ENCODE measurements around the gene GPR35. TPM values are rescaled to one million over a fixed set of nuclear protein-coding genes. Genes with fewer than 3 reads are reported as not detected.

The GPR35 gene
- total RNA-seq, 1 experiment from 2014 or later: 0.22 TPM

DNA sequence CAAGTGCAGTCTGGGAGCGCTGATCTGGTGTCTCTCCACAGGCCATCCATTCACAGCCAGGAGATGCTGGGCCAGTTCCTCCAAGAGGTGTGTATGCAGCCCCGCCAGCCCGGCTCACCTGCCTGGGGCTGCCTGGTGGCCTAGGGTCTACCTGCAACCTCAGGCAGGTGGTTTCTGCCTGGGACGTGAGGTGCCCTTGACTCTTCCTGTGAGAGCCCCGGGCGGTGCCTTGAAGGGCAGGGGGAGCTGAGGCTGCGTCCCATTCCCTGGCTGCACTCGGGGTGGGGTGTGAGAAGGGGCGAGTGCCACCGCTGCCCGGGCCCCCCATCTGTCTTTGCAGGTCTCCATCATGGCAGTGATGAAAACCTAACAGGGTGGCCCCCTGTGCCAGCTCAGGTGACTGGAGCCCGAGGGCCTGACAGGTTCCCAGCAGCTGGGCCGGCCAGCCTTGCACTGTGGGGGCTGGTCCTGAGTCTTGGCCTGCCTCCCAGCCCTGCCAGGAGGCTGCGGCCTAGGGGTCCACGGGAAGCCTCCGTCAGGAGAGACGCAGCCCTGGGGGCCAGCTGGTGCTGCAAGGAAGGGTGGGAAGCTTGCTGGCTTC lies 26.9 kb upstream of the GPR35 start:
- no peak for ATAC-seq
- no peak for TF ChIP-seq ZBTB21 (CRISPR knock-in tag; IDR thresholded peaks at IDR 0.05; ENCODE audit: borderline replicate concordance)
- no peak for TF ChIP-seq ATF3 (CRISPR knock-in tag; conservative IDR thresholded peaks at IDR 0.05)
- no peak for TF ChIP-seq SMAD3 (CRISPR knock-in tag; IDR thresholded peaks at IDR 0.05; ENCODE audit: borderline replicate concordance)
- TF ChIP-seq, protein P1, sequence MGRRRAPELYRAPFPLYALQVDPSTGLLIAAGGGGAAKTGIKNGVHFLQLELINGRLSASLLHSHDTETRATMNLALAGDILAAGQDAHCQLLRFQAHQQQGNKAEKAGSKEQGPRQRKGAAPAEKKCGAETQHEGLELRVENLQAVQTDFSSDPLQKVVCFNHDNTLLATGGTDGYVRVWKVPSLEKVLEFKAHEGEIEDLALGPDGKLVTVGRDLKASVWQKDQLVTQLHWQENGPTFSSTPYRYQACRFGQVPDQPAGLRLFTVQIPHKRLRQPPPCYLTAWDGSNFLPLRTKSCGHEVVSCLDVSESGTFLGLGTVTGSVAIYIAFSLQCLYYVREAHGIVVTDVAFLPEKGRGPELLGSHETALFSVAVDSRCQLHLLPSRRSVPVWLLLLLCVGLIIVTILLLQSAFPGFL (CRISPR knock-in tag; IDR thresholded peaks at IDR 0.05; ENCODE audit: borderline replicate concordance): no peak
- TF ChIP-seq MXD4 (CRISPR knock-in tag; IDR thresholded peaks at IDR 0.05; ENCODE audit: borderline replicate concordance): no peak
- POLR2A ChIA-PET: no interaction called here
- no peaks in the 10 kb centered on the region for H3K4me1 Mint-ChIP-seq
- no peak for DNase-seq (ENCODE audit: low spot score)
- no peak overlapping the region for H3K27ac Mint-ChIP-seq
- CTCF ChIA-PET: no interaction called here
- no peaks in the 10 kb centered on the region for H3K27me3 Mint-ChIP-seq (ENCODE audit: low read depth)
- no peaks in the 10 kb centered on the region for H3K36me3 Mint-ChIP-seq
- H3K9me3 Mint-ChIP-seq: no peaks in the 10 kb centered on the region
- H3K4me3 Mint-ChIP-seq: no peak overlapping the region

DNA sequence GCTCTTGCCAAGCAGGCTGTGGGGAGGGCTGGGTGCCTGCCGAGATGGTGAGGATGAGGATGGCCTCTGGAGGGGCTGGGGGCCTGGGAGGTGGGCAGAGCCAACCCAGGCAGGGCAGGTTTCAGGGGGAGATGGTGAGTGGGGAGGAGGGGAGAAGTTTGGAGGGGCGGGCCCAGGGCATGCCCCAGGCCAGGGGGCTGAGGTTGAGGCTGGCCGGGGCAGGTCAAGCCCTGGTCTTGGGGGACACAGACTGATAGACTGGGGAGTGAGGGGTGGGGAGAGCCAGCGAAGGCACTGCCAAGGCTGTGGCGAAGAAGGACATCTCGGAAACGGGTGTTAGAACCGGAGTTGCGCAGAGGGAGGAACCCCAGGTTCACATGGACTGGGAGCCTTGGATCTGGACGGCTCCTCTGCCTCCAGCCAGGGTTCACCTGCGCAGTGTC lies 26.1 kb upstream of the GPR35 start:
- TF ChIP-seq TEAD4 (CRISPR knock-in tag; IDR thresholded peaks at IDR 0.05) (no peak), NFE2L1 (CRISPR knock-in tag; IDR thresholded peaks at IDR 0.05) (no peak), JUN (CRISPR knock-in tag; IDR thresholded peaks at IDR 0.05) (no peak), SMAD4 (CRISPR knock-in tag; IDR thresholded peaks at IDR 0.05) (no peak), GTF2I (CRISPR knock-in tag; conservative IDR thresholded peaks at IDR 0.05) (no peak), NR2C2 (CRISPR knock-in tag; IDR thresholded peaks at IDR 0.05) (no peak), ZNF138 (CRISPR knock-in tag; conservative IDR thresholded peaks at IDR 0.05) (no peak), ZNF317 (CRISPR knock-in tag; IDR thresholded peaks at IDR 0.05; ENCODE audit: borderline replicate concordance, low read depth) (no peak), OVOL2 (CRISPR knock-in tag; IDR thresholded peaks at IDR 0.05; ENCODE audit: borderline replicate concordance) (no peak), CDX4 (CRISPR knock-in tag; IDR thresholded peaks at IDR 0.05; ENCODE audit: borderline replicate concordance) (no peak), ZNF219 (CRISPR knock-in tag; IDR thresholded peaks at IDR 0.05; ENCODE audit: borderline replicate concordance) (no peak), ATF3 (CRISPR knock-in tag; conservative IDR thresholded peaks at IDR 0.05) (no peak)
- TF ChIP-seq, protein P2, sequence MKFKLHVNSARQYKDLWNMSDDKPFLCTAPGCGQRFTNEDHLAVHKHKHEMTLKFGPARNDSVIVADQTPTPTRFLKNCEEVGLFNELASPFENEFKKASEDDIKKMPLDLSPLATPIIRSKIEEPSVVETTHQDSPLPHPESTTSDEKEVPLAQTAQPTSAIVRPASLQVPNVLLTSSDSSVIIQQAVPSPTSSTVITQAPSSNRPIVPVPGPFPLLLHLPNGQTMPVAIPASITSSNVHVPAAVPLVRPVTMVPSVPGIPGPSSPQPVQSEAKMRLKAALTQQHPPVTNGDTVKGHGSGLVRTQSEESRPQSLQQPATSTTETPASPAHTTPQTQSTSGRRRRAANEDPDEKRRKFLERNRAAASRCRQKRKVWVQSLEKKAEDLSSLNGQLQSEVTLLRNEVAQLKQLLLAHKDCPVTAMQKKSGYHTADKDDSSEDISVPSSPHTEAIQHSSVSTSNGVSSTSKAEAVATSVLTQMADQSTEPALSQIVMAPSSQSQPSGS (CRISPR knock-in tag; IDR thresholded peaks at IDR 0.05; ENCODE audit: borderline replicate concordance, low read depth): no peak
- TF ChIP-seq, protein P3, sequence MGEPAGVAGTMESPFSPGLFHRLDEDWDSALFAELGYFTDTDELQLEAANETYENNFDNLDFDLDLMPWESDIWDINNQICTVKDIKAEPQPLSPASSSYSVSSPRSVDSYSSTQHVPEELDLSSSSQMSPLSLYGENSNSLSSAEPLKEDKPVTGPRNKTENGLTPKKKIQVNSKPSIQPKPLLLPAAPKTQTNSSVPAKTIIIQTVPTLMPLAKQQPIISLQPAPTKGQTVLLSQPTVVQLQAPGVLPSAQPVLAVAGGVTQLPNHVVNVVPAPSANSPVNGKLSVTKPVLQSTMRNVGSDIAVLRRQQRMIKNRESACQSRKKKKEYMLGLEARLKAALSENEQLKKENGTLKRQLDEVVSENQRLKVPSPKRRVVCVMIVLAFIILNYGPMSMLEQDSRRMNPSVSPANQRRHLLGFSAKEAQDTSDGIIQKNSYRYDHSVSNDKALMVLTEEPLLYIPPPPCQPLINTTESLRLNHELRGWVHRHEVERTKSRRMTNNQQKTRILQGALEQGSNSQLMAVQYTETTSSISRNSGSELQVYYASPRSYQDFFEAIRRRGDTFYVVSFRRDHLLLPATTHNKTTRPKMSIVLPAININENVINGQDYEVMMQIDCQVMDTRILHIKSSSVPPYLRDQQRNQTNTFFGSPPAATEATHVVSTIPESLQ (CRISPR knock-in tag; IDR thresholded peaks at IDR 0.05): no peak
- TF ChIP-seq, protein P4, sequence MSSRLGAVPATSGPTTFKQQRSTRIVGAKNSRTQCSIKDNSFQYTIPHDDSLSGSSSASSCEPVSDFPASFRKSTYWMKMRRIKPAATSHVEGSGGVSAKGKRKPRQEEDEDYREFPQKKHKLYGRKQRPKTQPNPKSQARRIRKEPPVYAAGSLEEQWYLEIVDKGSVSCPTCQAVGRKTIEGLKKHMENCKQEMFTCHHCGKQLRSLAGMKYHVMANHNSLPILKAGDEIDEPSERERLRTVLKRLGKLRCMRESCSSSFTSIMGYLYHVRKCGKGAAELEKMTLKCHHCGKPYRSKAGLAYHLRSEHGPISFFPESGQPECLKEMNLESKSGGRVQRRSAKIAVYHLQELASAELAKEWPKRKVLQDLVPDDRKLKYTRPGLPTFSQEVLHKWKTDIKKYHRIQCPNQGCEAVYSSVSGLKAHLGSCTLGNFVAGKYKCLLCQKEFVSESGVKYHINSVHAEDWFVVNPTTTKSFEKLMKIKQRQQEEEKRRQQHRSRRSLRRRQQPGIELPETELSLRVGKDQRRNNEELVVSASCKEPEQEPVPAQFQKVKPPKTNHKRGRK (CRISPR knock-in tag; IDR thresholded peaks at IDR 0.05; ENCODE audit: borderline replicate concordance): no peak
- Mint-ChIP-seq H3K27me3 (ENCODE audit: low read depth) (no peaks in the 10 kb centered on the region), H3K27ac (no peak overlapping the region), H3K36me3 (no peaks in the 10 kb centered on the region), H3K4me3 (no peak overlapping the region), H3K4me1 (no peaks in the 10 kb centered on the region), H3K9me3 (no peaks in the 10 kb centered on the region)
- ChIA-PET CTCF (no interaction called here), POLR2A (no interaction called here)
- ATAC-seq: no peak
- DNase-seq (ENCODE audit: low spot score): no peak
